Lung (tissue), 12 donors: ENCODE measurements around the gene EGFR. TPM values are rescaled to one million over a fixed set of nuclear protein-coding genes. Genes with fewer than 3 reads are reported as not detected.

ENCODE experiments used
- ATAC-seq: fragments of 200-7000 bp; cut with Tn5 transposase; one replicate; pipeline ENCODE4 v1.9.1; 2020; ENCODE audit warnings: moderate number of reproducible peaks; ENCODE audit not compliant: insufficient read depth, low FRiP score
- DNase-seq, 3 donors: peaks; one replicate each; pipeline ENCODE4 v3.0.0-alpha.2; 2013 to 2017
- H3K27ac ChIP-seq, 2 donors: one replicate each; pipeline ENCODE4 v1.5.1; 2013; ENCODE audit warnings: mild to moderate bottlenecking in 2 of 2, moderate library complexity in 2 of 2, control low read depth in 1 of 2, inconsistent platforms in 1 of 2, low read depth in 1 of 2, low read length in 1 of 2
- H3K27me3 ChIP-seq, 3 donors: one replicate each; pipeline ENCODE4 v1.5.1; 2013; ENCODE audit warnings: low read length in 2 of 3; ENCODE audit not compliant: control insufficient read depth in 3 of 3, insufficient read depth in 3 of 3
- H3K36me3 ChIP-seq, 4 donors: one replicate each; pipeline ENCODE4 v1.5.1; 2013; ENCODE audit warnings: low read length in 4 of 4, mild to moderate bottlenecking in 1 of 4, moderate library complexity in 1 of 4; ENCODE audit not compliant: control insufficient read depth in 4 of 4, insufficient read depth in 4 of 4
- H3K4me1 ChIP-seq, 5 donors: one replicate each; pipeline ENCODE4 v1.5.1; 2013; ENCODE audit warnings: low read length in 5 of 5, mild to moderate bottlenecking in 2 of 5, moderate library complexity in 1 of 5; ENCODE audit not compliant: control insufficient read depth in 5 of 5, insufficient read depth in 5 of 5
- H3K4me3 ChIP-seq: one replicate; pipeline ENCODE4 v1.5.1; 2013; ENCODE audit warnings: mild to moderate bottlenecking, control low read depth, moderate library complexity
- H3K9ac ChIP-seq, 2 donors: one replicate each; pipeline ENCODE4 v1.5.1; 2013; ENCODE audit warnings: low read length in 2 of 2, control low read depth in 1 of 2; ENCODE audit not compliant: insufficient read depth in 1 of 2
- H3K9me3 ChIP-seq, 4 donors: one replicate each; pipeline ENCODE4 v1.5.1; 2013; ENCODE audit warnings: low read length in 3 of 4, mild to moderate bottlenecking in 1 of 4, moderate library complexity in 1 of 4; ENCODE audit not compliant: control insufficient read depth in 4 of 4, insufficient read depth in 3 of 4
- CTCF ChIP-seq: IDR thresholded peaks from 2 replicates; pipeline ENCODE4 v1.5.1; 2012; ENCODE audit warnings: mild to moderate bottlenecking; ENCODE audit errors: control extremely low read depth, extremely low read depth
- WGBS, 2 donors: extraction: QIAGEN DNeasy Blood & Tissue Kit; methylation state at CpG; one replicate each; pipeline ENCODE4 v1.1.7; 2013; 5-methylcytosine and 5-hydroxymethylcytosine counted together
- polyA plus RNA-seq, 2 donors: library from polyadenylated mRNA; stranded (reverse); fragments of 200-250 nt; gene quantifications; one replicate each; pipeline ENCODE4 v1.2.1, GENCODE V29; 2013
- total RNA-seq, 2 donors: library from RNA; depleted of rRNA in 1 of 2; stranded (reverse); fragments of >200 nt in 1 of 2; gene quantifications; one replicate each; pipeline ENCODE4 v1.2.1, GENCODE V29; 2014 to 2021
- donor health status: control.
- donor health status: control.
- donor health status: Bipolar disorder and iron deficiency.
- donor health status: healthy.
- donor health status: DM: yes; HTN: yes; CAD: no.

The EGFR gene
- total and polyA plus RNA-seq, 4 donors = 11.6 to 78.7 (median 37.1) TPM

- Histone ChIP-seq H3K9ac (no peak overlapping the region), H3K27ac (peak overlapping the region in 1 of 2 donors; percentile 66), H3K4me3 (no peak overlapping the region), H3K36me3 (no peaks in the 10 kb centered on the region), H3K4me1 (peaks cover 0 to 67% (median 33%) of the 10 kb centered on the region in 5 donors), H3K27me3 (no peaks in the 10 kb centered on the region), H3K9me3 (no peaks in the 10 kb centered on the region)
- 65 to 78% methylated on average over 8 of the region's 8 CpGs for WGBS, 2 donors
- no peak for TF ChIP-seq CTCF
- peak; percentile 30 for ATAC-seq
- DNase-seq = peak in 2 of 3 donors; percentile 94 to 96
Measured at GRCh38 chr7:55099821-55100543, 81.2 kb downstream of the EGFR start.

GRCh38 chr7:55100544-55101327 is 81.9 kb downstream of the EGFR start:
- TF ChIP-seq CTCF = no peak
- ATAC-seq = no peak
- peak; percentile 96 to 98 (median 97) for DNase-seq
- peak overlapping the region in 1 of 2 donors; percentile 66 for H3K27ac ChIP-seq
- H3K9me3 ChIP-seq = no peaks in the 10 kb centered on the region
- no peaks in the 10 kb centered on the region for H3K36me3 ChIP-seq
- H3K4me3 ChIP-seq = no peak overlapping the region
- H3K9ac ChIP-seq = peak overlapping the region in 1 of 2 donors; percentile 17
- H3K4me1 ChIP-seq = peaks cover 0 to 70% (median 36%) of the 10 kb centered on the region in 5 donors
- 52 to 57% methylated on average over 21 of the region's 21 CpGs for WGBS, 2 donors
- H3K27me3 ChIP-seq = no peaks in the 10 kb centered on the region

- no peak for TF ChIP-seq CTCF
- Histone ChIP-seq H3K27ac (peak overlapping the region in 1 of 2 donors; percentile 66), H3K4me3 (no peak overlapping the region), H3K9ac (peak overlapping the region in 1 of 2 donors; percentile 17), H3K27me3 (no peaks in the 10 kb centered on the region), H3K4me1 (peaks cover 0 to 76% (median 36%) of the 10 kb centered on the region in 5 donors), H3K36me3 (no peaks in the 10 kb centered on the region), H3K9me3 (no peaks in the 10 kb centered on the region)
- ATAC-seq (no peak), DNase-seq (no peak)
- 74 to 81% methylated on average over 9 of the region's 9 CpGs for WGBS, 2 donors
Measured at GRCh38 chr7:55101359-55101758, 82.5 kb downstream of the EGFR start.
